NCI-H748 treated with DMSO at 0.1 percent for 48 hours (cell line): ENCODE results near the gene ZNF829.

ENCODE experiments used
- DNase-seq: peaks from one replicate; lab custom pipeline; 2025; lab: John Stamatoyannopoulos, UW

ZNF829 gene

GRCh38 chr19:36915992-36916830, at the start of gene ZNF829, which contains the start of gene ZNF568:
TSS of gene ZNF829 (minus strand) at chr19:36916291. CDS start at chr19:36915167, 1,124 bp downstream.
TSS of gene ZNF568 (plus strand) at chr19:36916332. CDS start at chr19:36922771, 6,439 bp downstream.
- peak; percentile 75 for DNase-seq

DNA sequence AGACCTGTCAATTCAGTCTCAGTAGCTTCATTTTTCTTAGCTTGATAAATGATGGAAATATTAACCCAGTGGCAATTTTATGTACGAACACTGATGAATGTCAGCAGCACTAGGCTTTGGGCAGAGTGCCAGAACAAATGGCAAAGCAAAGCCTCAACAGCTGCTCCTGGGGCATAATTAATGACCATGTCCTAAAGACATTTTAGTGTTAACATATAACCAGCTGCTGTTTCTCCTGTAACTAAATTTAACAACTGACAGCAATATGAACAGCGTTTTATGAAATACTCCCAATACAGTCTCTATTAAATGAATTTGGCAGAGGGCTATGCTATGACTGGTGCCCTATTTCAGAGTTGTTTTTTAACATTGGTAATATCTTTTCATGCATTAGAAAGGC, 47.2 kb upstream of the ZNF829 start:
- DNase-seq: peak; percentile 62

- DNase-seq: no peak
Measured at GRCh38 chr19:36962346-36962745, 46.3 kb upstream of the ZNF829 start.

DNA sequence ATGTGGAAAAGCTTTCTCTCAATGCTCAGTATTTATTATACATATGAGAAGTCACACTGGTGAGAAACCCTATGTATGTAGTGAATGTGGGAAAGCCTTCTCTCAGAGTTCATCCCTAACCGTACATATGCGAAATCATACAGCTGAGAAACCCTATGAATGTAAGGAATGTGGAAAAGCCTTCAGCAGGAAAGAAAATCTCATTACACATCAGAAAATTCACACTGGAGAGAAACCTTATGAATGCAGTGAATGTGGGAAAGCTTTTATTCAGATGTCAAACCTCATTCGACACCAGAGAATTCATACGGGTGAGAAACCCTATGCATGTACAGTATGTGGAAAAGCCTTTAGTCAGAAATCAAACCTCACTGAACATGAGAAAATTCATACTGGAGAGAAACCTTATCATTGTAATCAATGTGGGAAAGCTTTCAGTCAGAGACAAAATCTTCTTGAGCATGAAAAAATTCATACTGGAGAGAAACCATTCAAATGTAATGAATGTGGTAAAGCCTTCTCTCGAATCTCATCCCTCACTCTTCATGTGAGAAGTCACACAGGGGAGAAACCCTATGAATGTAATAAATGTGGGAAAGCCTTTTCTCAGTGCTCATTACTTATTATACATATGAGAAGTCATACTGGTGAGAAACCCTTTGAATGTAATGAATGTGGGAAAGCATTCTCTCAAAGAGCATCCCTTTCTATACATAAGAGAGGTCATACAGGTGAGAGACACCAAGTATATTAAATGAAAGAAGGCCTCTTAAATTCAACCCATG, 34.4 kb upstream of the ZNF829 start:
- no peak for DNase-seq

GRCh38 chr19:36939153-36939552, 23.1 kb upstream of the ZNF829 start:
- DNase-seq: no peak

- DNase-seq: no peak
Measured at GRCh38 chr19:36931684-36932083, 15.6 kb upstream of the ZNF829 start.

DNA sequence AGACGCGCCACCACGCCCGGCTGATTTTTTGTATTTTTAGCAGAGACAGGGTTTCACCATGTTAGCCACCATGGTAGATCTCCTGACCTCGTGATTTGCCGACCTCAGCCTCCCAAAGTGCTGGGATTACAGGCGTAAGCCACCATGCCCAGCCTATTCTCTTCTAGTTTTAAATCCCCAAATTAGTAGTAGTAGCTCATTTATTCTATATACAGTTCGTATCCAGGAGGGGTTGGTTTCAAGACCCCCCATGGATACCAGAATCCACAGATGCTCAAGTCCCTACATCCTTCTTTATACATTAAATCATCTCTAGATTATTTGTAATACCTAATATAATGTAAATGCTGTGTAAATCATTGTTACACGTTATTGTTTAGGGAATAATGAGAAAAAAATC, 2.0 kb upstream of the ZNF829 start:
- no peak for DNase-seq

DNA sequence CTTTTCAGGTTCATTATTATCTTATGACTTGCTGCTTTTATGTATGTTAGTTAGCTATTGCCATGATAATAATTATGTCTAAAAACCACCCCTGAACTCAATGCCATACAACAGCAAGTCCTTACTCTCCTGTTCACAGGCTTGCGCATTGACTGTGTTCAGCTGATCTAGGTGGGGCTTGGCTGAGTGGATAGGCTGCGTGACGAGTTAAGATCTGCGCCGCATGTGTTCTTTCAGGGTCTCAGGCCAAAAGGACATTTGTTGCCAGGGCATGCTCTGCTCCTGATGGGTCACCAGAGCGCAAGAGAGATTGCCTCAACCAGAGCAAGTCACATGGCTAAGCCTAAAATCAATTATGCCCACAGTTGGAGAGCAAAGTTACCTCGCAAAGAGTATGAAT, 900 bp upstream of the ZNF829 start:
- DNase-seq: no peak

GRCh38 chr19:36898422-36898821, 17.7 kb downstream of the ZNF829 start:
- DNase-seq: no peak

DNA sequence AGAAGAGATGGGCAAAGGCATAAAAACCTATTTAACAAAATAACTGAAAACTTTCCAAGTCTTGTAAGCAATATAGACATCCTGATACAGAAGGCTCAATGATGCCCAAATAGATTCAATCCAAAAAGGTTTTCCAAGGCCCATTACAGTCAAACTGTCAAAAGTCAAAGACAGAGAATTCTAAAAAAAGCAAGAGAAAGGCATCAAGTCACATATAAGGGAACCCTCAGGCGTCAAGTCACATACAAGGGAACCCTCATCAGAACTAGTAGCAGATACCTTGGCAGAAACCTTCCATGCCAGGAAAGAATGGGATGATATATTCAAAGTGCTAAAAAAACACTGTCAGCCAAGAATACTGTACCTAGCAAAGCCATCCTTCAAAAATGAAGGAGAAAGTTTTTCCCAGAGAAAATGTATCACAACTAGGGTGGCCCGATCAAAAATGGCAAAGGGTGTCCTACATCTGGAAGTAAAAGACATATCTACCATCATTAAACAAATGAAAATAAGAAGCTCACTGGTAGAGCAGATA, 21.2 kb downstream of the ZNF829 start:
- no peak for DNase-seq

- no peak for DNase-seq
Measured at GRCh38 chr19:36891768-36892357, 24.2 kb downstream of the ZNF829 start.

GRCh38 chr19:36876993-36877938, 38.8 kb downstream of the ZNF829 start:
- DNase-seq: no peak

GRCh38 chr19:36851898-36852297, 64.2 kb downstream of the ZNF829 start:
- no peak for DNase-seq

GRCh38 chr19:36850559-36851442, 65.3 kb downstream of the ZNF829 start, which contains the start of gene ZNF345:
TSS of gene ZNF345 (plus strand) at chr19:36850876. CDS start at chr19:36876831, 25,955 bp downstream.
- DNase-seq: peak; percentile 96

GRCh38 chr19:36849701-36850558, 66.2 kb downstream of the ZNF829 start:
- peak; percentile 87 for DNase-seq

DNA sequence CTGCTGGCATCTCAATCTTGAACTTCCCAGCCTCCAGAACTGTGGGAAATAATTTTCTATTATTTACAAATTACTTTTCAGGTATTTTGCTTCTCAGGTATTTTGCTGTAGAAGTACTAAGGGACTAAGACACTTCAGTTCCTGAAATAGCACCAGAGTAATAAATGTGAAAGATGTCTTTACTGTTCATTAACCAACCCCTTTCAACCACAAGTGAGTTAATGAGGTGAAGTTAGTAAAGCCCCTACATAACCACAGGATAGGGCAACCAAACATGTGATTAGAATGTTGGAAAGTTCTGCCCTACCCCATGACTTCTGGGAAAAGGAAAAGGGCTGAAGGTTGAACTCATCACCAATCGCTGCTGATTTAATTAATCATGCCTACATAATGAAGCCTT, 68.1 kb downstream of the ZNF829 start:
- no peak for DNase-seq

DNA sequence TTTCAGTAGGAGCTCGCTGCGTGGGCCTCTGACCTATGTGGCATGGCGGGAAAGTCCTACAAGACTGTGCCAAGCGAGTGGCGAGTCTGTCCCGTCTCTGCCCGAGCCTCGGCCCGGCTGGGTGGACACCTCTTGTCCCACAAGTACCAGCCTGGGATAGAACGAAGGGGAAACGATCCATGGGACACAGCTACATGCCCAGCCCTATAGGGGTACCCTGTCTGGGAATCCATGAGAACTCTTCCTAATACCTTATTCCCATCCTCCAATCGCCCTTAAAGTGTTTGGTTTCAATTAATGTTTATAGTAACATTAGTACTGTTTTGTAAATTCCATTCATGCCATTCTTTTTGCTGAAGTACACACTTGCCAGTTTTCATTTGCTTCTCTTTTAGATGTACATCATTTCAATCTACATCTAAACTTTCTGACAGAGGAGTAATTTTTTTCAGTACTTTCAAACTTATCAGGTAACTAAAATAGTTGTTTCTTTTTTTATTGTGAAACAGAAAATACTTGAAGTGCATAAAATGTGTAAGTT, 77.2 kb downstream of the ZNF829 start:
- no peak for DNase-seq
